ELR (cell line): ENCODE measurements around the gene LRRC75B.
A peak's percentile ranks its signal among the peaks of the same experiment; 100 is the strongest.
"Not testable (repeated sequence)": the region's sequence is repeated elsewhere in the genome, so short reads cannot be mapped to it uniquely, and the experiment has no call there.

Experiments
- DNase-seq: peaks from one replicate; pipeline ENCODE4 v3.0.0-alpha.2; 2015; ENCODE audit warnings: low read depth

LRRC75B gene

GRCh38 chr22:24554313-24555164, 38.3 kb downstream of the LRRC75B start, which contains the start of gene GUCD1:
GUCD1 (minus strand) TSS chr22:24555138; CDS start chr22:24554991, 147 bp downstream.
- DNase-seq, result peak; percentile 60

GRCh38 chr22:24553597-24554312, 39.1 kb downstream of the LRRC75B start:
- DNase-seq, result peak; percentile 33

- DNase-seq, result not testable (repeated sequence)
Observed at GRCh38 chr22:24552503-24553286, 40.2 kb downstream of the LRRC75B start.

- no peak for DNase-seq
Observed at GRCh38 chr22:24550902-24551435, 41.9 kb downstream of the LRRC75B start.

GRCh38 chr22:24550028-24550901, 42.6 kb downstream of the LRRC75B start:
- DNase-seq, result peak; percentile 42

GRCh38 chr22:24548812-24549211, 44.1 kb downstream of the LRRC75B start:
- no peak for DNase-seq

GRCh38 chr22:24543679-24544243, 49.1 kb downstream of the LRRC75B start:
- no peak for DNase-seq

- no peak for DNase-seq
Observed at GRCh38 chr22:24543185-24543601, 49.7 kb downstream of the LRRC75B start.

- no peak for DNase-seq
Observed at GRCh38 chr22:24542641-24543040, 50.2 kb downstream of the LRRC75B start.

GRCh38 chr22:24541681-24542515, 51.0 kb downstream of the LRRC75B start:
- no peak for DNase-seq

- DNase-seq, result no peak
Observed at GRCh38 chr22:24540470-24540869, 52.4 kb downstream of the LRRC75B start.

GRCh38 chr22:24536089-24536488, 56.8 kb downstream of the LRRC75B start:
- no peak for DNase-seq
